GM21528 (cell line): Measurements from ENCODE around the gene CD180.

ENCODE experiments used
- ATAC-seq: cut with Tn5 transposase; IDR thresholded peaks from one replicate; pipeline ENCODE4 v1.9.1; 2021; ENCODE audit warnings: mild to moderate bottlenecking, moderate library complexity; ENCODE audit not compliant: unreplicated experiment, low FRiP score

CD180 gene

GRCh38 chr5:67196537-67197059, at the start of gene CD180:
TSS of gene CD180 (minus strand) at chr5:67196799. CDS start at chr5:67196641, 158 bp downstream.
- peak; percentile 43 for ATAC-seq

GRCh38 chr5:67246108-67246507, 49.5 kb upstream of the CD180 start:
- ATAC-seq: no peak

- ATAC-seq: no peak
Measured at GRCh38 chr5:67245259-67245846, 48.8 kb upstream of the CD180 start.

- ATAC-seq: no peak
Measured at GRCh38 chr5:67244345-67244793, 47.8 kb upstream of the CD180 start.

- no peak for ATAC-seq
Measured at GRCh38 chr5:67243944-67244343, 47.3 kb upstream of the CD180 start.

GRCh38 chr5:67243349-67243748, 46.8 kb upstream of the CD180 start:
- no peak for ATAC-seq

GRCh38 chr5:67241326-67241725, 44.7 kb upstream of the CD180 start:
- no peak for ATAC-seq

GRCh38 chr5:67240846-67241245, 44.2 kb upstream of the CD180 start:
- no peak for ATAC-seq

- no peak for ATAC-seq
Measured at GRCh38 chr5:67240065-67240464, 43.5 kb upstream of the CD180 start.

GRCh38 chr5:67238191-67238590, 41.6 kb upstream of the CD180 start:
- no peak for ATAC-seq

- ATAC-seq: no peak
Measured at GRCh38 chr5:67235399-67236110, 39.0 kb upstream of the CD180 start.

GRCh38 chr5:67234671-67235176, 38.1 kb upstream of the CD180 start:
- no peak for ATAC-seq

- ATAC-seq: no peak
Measured at GRCh38 chr5:67233075-67233474, 36.5 kb upstream of the CD180 start.

GRCh38 chr5:67223211-67223610, 26.6 kb upstream of the CD180 start:
- no peak for ATAC-seq

GRCh38 chr5:67222243-67223025, 25.8 kb upstream of the CD180 start:
- peak; percentile 46 for ATAC-seq

- ATAC-seq: peak; percentile 87
Measured at GRCh38 chr5:67221487-67222242, 25.1 kb upstream of the CD180 start.

GRCh38 chr5:67216564-67216963, 20.0 kb upstream of the CD180 start:
- no peak for ATAC-seq

GRCh38 chr5:67215519-67216471, 19.2 kb upstream of the CD180 start:
- ATAC-seq: peak; percentile 100
